ENCODE measurements around the gene GZMA. TPM values are rescaled to one million over a fixed set of nuclear protein-coding genes. Genes with fewer than 3 reads are reported as not detected.

The GZMA gene
- total RNA-seq, 1 experiment from 2014 or later, result not detected

DNA sequence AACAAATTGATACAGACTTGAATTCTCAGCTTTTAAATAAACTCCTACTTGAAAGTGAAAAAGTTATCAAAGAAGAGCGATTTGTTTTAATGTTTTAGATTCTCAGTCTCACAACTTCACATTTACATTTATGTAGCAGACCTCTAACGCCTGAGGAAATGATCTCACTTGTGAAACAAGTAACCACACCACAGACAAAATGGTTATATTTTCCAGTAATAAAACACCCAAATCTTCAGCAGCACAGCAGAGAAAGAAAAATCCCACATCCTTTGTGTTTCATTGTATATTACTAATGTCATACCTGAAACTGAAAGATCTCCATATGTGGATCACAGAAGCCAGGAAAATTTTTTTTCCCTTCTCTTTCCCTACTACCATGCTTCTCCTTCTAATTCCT lies 29.8 kb upstream of the GZMA start:
- H3K4me3 Mint-ChIP-seq, result no peak overlapping the region
- TF ChIP-seq, protein P1, sequence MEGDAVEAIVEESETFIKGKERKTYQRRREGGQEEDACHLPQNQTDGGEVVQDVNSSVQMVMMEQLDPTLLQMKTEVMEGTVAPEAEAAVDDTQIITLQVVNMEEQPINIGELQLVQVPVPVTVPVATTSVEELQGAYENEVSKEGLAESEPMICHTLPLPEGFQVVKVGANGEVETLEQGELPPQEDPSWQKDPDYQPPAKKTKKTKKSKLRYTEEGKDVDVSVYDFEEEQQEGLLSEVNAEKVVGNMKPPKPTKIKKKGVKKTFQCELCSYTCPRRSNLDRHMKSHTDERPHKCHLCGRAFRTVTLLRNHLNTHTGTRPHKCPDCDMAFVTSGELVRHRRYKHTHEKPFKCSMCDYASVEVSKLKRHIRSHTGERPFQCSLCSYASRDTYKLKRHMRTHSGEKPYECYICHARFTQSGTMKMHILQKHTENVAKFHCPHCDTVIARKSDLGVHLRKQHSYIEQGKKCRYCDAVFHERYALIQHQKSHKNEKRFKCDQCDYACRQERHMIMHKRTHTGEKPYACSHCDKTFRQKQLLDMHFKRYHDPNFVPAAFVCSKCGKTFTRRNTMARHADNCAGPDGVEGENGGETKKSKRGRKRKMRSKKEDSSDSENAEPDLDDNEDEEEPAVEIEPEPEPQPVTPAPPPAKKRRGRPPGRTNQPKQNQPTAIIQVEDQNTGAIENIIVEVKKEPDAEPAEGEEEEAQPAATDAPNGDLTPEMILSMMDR (conservative IDR thresholded peaks at IDR 0.05), result no peak
- no peak overlapping the region for H3K27ac ChIP-seq (ENCODE audit: insufficient read length, low read depth, low read length)
- H2AFZ ChIP-seq (ENCODE audit: low read length), result no peak overlapping the region
- no peak overlapping the region for H2AK5ac ChIP-seq (ENCODE audit: insufficient read length, low read length)
- no peak overlapping the region for H4K5ac ChIP-seq (ENCODE audit: insufficient read length, low read depth, low read length)
- no peaks in the 10 kb centered on the region; a peak in 1 of 7 replicates for H3K36me3 Mint-ChIP-seq (ENCODE audit: insufficient read depth in 1 of 3, low read depth in 3 of 3)
- no peaks in the 10 kb centered on the region for H3K4me1 ChIP-seq (ENCODE audit: insufficient read depth, low read length)
- no peak overlapping the region for H2BK20ac ChIP-seq (ENCODE audit: low read depth, low read length, poor library complexity, severe bottlenecking)
- peaks cover 0 to 6% of the 10 kb centered on the region in 2 experiments; a peak in 3 of 4 replicates for H3K4me1 Mint-ChIP-seq
- no peaks in the 10 kb centered on the region for H3K79me1 ChIP-seq (ENCODE audit: insufficient read depth, low read depth, low read length, poor library complexity, severe bottlenecking)
- H4K20me1 ChIP-seq (ENCODE audit: control insufficient read depth, insufficient read depth, insufficient read length), result no peaks in the 10 kb centered on the region
- H4K8ac ChIP-seq (replicated peaks; ENCODE audit: insufficient read length, low read depth, low read length), result no peak overlapping the region
- H3K4ac ChIP-seq (ENCODE audit: low read depth, low read length), result no peak overlapping the region
- no peak overlapping the region for H3K18ac ChIP-seq (ENCODE audit: insufficient read length, low read depth, low read length)
- no peak overlapping the region for H2BK5ac ChIP-seq (ENCODE audit: insufficient read length, low read length)
- DNase-seq, result no peak
- no peak overlapping the region for H3K23ac ChIP-seq (ENCODE audit: insufficient read length, low read depth, low read length)
- no peaks in the 10 kb centered on the region for H3K79me2 ChIP-seq (ENCODE audit: insufficient read depth, low read length)
- H3K56ac ChIP-seq (ENCODE audit: insufficient read length, low read depth, low read length), result no peak overlapping the region
- no peak overlapping the region for H3K4me2 ChIP-seq (ENCODE audit: insufficient read depth, insufficient read length, low read length)
- no peak overlapping the region for H3K27ac Mint-ChIP-seq
- H3K27me3 ChIP-seq (ENCODE audit: insufficient read depth, low read length), result no peaks in the 10 kb centered on the region
- H3K9me3 Mint-ChIP-seq, result peaks cover 2 to 4% of the 10 kb centered on the region in 2 experiments; a peak in 3 of 5 replicates
- no peak overlapping the region for H2BK120ac ChIP-seq (ENCODE audit: low read depth, low read length, poor library complexity, severe bottlenecking)
- no peak overlapping the region for H3T11ph ChIP-seq (ENCODE audit: low read length)
- no peak overlapping the region for H3K9ac ChIP-seq (ENCODE audit: extremely low read depth, insufficient read length, low read length)
- no peak overlapping the region for H3K14ac ChIP-seq (ENCODE audit: insufficient read depth, low read length)
- no peak overlapping the region for H2BK12ac ChIP-seq (ENCODE audit: insufficient read length, low read depth, low read length)
- H2BK15ac ChIP-seq (ENCODE audit: low read depth, low read length), result no peak overlapping the region
- H4K91ac ChIP-seq (ENCODE audit: insufficient read length, low read depth, low read length), result no peak overlapping the region
- H3K27me3 Mint-ChIP-seq (ENCODE audit: low read depth), result no peaks in the 10 kb centered on the region; the same call in 1 of the 2 replicates
- no peaks in the 10 kb centered on the region for H3K23me2 ChIP-seq (ENCODE audit: insufficient read length, low read depth, low read length, poor library complexity, severe bottlenecking)
- no CpG with 5 or more reads among the region's 2 CpGs for WGBS (ENCODE audit: extremely low coverage, insufficient read length, low lambda C conversion rate)
- no peaks in the 10 kb centered on the region for H3K9me3 ChIP-seq (ENCODE audit: control insufficient read depth, low read depth, low read length)
